Stomach (tissue), 4 donors: ENCODE results near the gene RELB.

Source experiments
- POLR2A ChIP-seq, 4 donors: fragments of 450-650 bp; IDR thresholded peaks; one replicate each; pipeline ENCODE4 v1.6.1; 2016; ENCODE audit warnings: antibody characterized with exemption in 4 of 4, control low read depth in 2 of 4, mild to moderate bottlenecking in 1 of 4, moderate library complexity in 1 of 4
- POLR2AphosphoS5 ChIP-seq, 3 donors: sonication (generic); formaldehyde crosslinking; IDR thresholded peaks; one replicate each; pipeline ENCODE4 v1.6.1; 2016; ENCODE audit warnings: antibody characterized with exemption in 3 of 3
- TF ChIP-seq, protein P1 (sequence below), 7 experiments: fragments of 450-650 bp in 4 of 7; fragments of 200-600 bp in 3 of 7; sonication (generic) in 3 of 7; IDR thresholded peaks; one replicate each; pipeline ENCODE4 v1.5.1; 2016 to 2019; ENCODE audit warnings: antibody characterized with exemption in 7 of 7, control low read depth in 2 of 7, mild to moderate bottlenecking in 1 of 7

DNA sequence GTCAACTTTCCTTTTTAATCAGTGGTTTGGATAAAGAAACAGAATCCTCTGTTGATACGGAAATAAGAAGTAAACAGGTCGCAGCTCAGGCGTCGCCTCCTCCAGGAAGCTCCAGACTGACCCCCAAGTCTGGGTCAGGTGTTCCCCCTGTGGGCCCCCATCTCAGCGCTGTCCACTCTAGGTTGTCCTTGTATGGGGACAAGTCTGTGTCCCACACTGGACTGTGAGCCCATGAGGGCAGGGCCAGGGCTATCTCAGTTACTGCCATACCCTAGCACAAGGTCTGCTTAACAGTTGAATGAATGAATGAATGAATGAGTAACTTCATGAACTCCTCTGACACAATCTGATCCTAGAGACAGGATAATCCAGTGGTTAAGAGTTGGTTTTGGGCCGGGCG, 45.1 kb downstream of the RELB start:
- TF ChIP-seq POLR2AphosphoS5 (IDR thresholded peaks at IDR 0.05), result no peak
- TF ChIP-seq, protein P1, sequence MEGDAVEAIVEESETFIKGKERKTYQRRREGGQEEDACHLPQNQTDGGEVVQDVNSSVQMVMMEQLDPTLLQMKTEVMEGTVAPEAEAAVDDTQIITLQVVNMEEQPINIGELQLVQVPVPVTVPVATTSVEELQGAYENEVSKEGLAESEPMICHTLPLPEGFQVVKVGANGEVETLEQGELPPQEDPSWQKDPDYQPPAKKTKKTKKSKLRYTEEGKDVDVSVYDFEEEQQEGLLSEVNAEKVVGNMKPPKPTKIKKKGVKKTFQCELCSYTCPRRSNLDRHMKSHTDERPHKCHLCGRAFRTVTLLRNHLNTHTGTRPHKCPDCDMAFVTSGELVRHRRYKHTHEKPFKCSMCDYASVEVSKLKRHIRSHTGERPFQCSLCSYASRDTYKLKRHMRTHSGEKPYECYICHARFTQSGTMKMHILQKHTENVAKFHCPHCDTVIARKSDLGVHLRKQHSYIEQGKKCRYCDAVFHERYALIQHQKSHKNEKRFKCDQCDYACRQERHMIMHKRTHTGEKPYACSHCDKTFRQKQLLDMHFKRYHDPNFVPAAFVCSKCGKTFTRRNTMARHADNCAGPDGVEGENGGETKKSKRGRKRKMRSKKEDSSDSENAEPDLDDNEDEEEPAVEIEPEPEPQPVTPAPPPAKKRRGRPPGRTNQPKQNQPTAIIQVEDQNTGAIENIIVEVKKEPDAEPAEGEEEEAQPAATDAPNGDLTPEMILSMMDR (IDR thresholded peaks at IDR 0.05), result no peak
- no peak for TF ChIP-seq POLR2A (IDR thresholded peaks at IDR 0.05)
